ENCODE measurements around the gene TSPAN5. TPM values are rescaled to one million over a fixed set of nuclear protein-coding genes. Genes with fewer than 3 reads are reported as not detected.

TSPAN5 gene
- total RNA-seq, 1 donor from 2014 or later: 35.4 TPM

- peak; percentile 63 for DNase-seq
These were observed 40.9 kb downstream of the TSPAN5 start for GRCh38 chr4:98617358-98618047.

- DNase-seq: no peak
These were observed 42.4 kb downstream of the TSPAN5 start for GRCh38 chr4:98615991-98616390.

GRCh38 chr4:98614662-98615061 is 43.7 kb downstream of the TSPAN5 start:
- DNase-seq: peak; percentile 57

- DNase-seq: no peak
These were observed 44.3 kb downstream of the TSPAN5 start for GRCh38 chr4:98614094-98614493.

- no peak for DNase-seq
These were observed 44.8 kb downstream of the TSPAN5 start for GRCh38 chr4:98613453-98614075.

GRCh38 chr4:98612318-98613250 is 45.8 kb downstream of the TSPAN5 start:
- DNase-seq: no peak

- DNase-seq: no peak
These were observed 46.6 kb downstream of the TSPAN5 start for GRCh38 chr4:98611677-98612317.

GRCh38 chr4:98610926-98611676 is 47.3 kb downstream of the TSPAN5 start:
- DNase-seq: no peak

GRCh38 chr4:98610431-98610830 is 48.0 kb downstream of the TSPAN5 start:
- DNase-seq: no peak

GRCh38 chr4:98609934-98610333 is 48.5 kb downstream of the TSPAN5 start:
- DNase-seq: no peak

GRCh38 chr4:98608356-98608755 is 50.1 kb downstream of the TSPAN5 start:
- DNase-seq: no peak

GRCh38 chr4:98606894-98607293 is 51.5 kb downstream of the TSPAN5 start:
- no peak for DNase-seq

- no peak for DNase-seq
These were observed 53.2 kb downstream of the TSPAN5 start for GRCh38 chr4:98605216-98605615.

- no peak for DNase-seq
These were observed 53.7 kb downstream of the TSPAN5 start for GRCh38 chr4:98604723-98605122.

- no peak for DNase-seq
These were observed 54.5 kb downstream of the TSPAN5 start for GRCh38 chr4:98603683-98604521.

- no peak for DNase-seq
These were observed 56.1 kb downstream of the TSPAN5 start for GRCh38 chr4:98602270-98602669.

- no peak for DNase-seq
These were observed 56.7 kb downstream of the TSPAN5 start for GRCh38 chr4:98601708-98602107.

GRCh38 chr4:98599617-98600205 is 58.7 kb downstream of the TSPAN5 start:
- DNase-seq: no peak

GRCh38 chr4:98586962-98587354 is 71.5 kb downstream of the TSPAN5 start:
- DNase-seq: no peak

- DNase-seq: peak; percentile 48
These were observed 72.0 kb downstream of the TSPAN5 start for GRCh38 chr4:98586291-98586961.
